ENCODE measurements around the gene PBXIP1. TPM values are rescaled to one million over a fixed set of nuclear protein-coding genes. Genes with fewer than 3 reads are reported as not detected.
"Not testable (repeated sequence)": the region's sequence is repeated elsewhere in the genome, so short reads cannot be mapped to it uniquely, and the experiment has no call there.

The PBXIP1 gene
- total RNA-seq, 1 donor from 2014 or later, result 69.1 TPM

- no peaks in the 10 kb centered on the region for H3K27me3 Mint-ChIP-seq
- H3K27ac Mint-ChIP-seq, result no peak overlapping the region
- DNase-seq (ENCODE audit: low spot score, unreplicated experiment), result no peak
- no peak for TF ChIP-seq CTCF (IDR thresholded peaks at IDR 0.05; ENCODE audit: unreplicated experiment)
- peaks cover 10% of the 10 kb centered on the region for H3K36me3 Mint-ChIP-seq (ENCODE audit: insufficient read depth)
- no peak overlapping the region for H3K4me3 Mint-ChIP-seq (ENCODE audit: low read depth)
- no peaks in the 10 kb centered on the region for H3K4me1 Mint-ChIP-seq (ENCODE audit: low read depth)
- no peaks in the 10 kb centered on the region for H3K9me3 Mint-ChIP-seq (ENCODE audit: low read depth)
These were observed 34.4 kb upstream of the PBXIP1 start for GRCh38 chr1:154990276-154990675.

GRCh38 chr1:154989195-154989860, 33.4 kb upstream of the PBXIP1 start:
- Mint-ChIP-seq H3K4me3 (ENCODE audit: low read depth) (no peak overlapping the region), H3K4me1 (ENCODE audit: low read depth) (peaks cover under 1% of the 10 kb centered on the region), H3K27me3 (no peaks in the 10 kb centered on the region), H3K9me3 (ENCODE audit: low read depth) (no peaks in the 10 kb centered on the region), H3K36me3 (ENCODE audit: insufficient read depth) (peaks cover 10% of the 10 kb centered on the region), H3K27ac (no peak overlapping the region)
- TF ChIP-seq CTCF (IDR thresholded peaks at IDR 0.05; ENCODE audit: unreplicated experiment), result no peak
- no peak for DNase-seq (ENCODE audit: low spot score, unreplicated experiment)

- no peaks in the 10 kb centered on the region for H3K27me3 Mint-ChIP-seq
- H3K27ac Mint-ChIP-seq, result no peak overlapping the region
- peaks cover 10% of the 10 kb centered on the region for H3K36me3 Mint-ChIP-seq (ENCODE audit: insufficient read depth)
- H3K4me1 Mint-ChIP-seq (ENCODE audit: low read depth), result peaks cover 6% of the 10 kb centered on the region
- H3K9me3 Mint-ChIP-seq (ENCODE audit: low read depth), result no peaks in the 10 kb centered on the region
- no peak for TF ChIP-seq CTCF (IDR thresholded peaks at IDR 0.05; ENCODE audit: unreplicated experiment)
- no peak overlapping the region for H3K4me3 Mint-ChIP-seq (ENCODE audit: low read depth)
- DNase-seq (ENCODE audit: low spot score, unreplicated experiment), result no peak
These were observed 32.4 kb upstream of the PBXIP1 start for GRCh38 chr1:154988058-154988954.

GRCh38 chr1:154987326-154987725, 31.4 kb upstream of the PBXIP1 start:
- no peak overlapping the region for H3K27ac Mint-ChIP-seq
- no peak overlapping the region for H3K4me3 Mint-ChIP-seq (ENCODE audit: low read depth)
- no peak for DNase-seq (ENCODE audit: low spot score, unreplicated experiment)
- no peaks in the 10 kb centered on the region for H3K9me3 Mint-ChIP-seq (ENCODE audit: low read depth)
- no peaks in the 10 kb centered on the region for H3K27me3 Mint-ChIP-seq
- no peak for TF ChIP-seq CTCF (IDR thresholded peaks at IDR 0.05; ENCODE audit: unreplicated experiment)
- peaks cover 7% of the 10 kb centered on the region for H3K4me1 Mint-ChIP-seq (ENCODE audit: low read depth)
- peaks cover 10% of the 10 kb centered on the region for H3K36me3 Mint-ChIP-seq (ENCODE audit: insufficient read depth)

GRCh38 chr1:154986736-154987135, 30.8 kb upstream of the PBXIP1 start:
- not testable (repeated sequence) for H3K9me3 Mint-ChIP-seq (ENCODE audit: low read depth); H3K27ac Mint-ChIP-seq; H3K27me3 Mint-ChIP-seq; H3K4me3 Mint-ChIP-seq (ENCODE audit: low read depth); H3K36me3 Mint-ChIP-seq (ENCODE audit: insufficient read depth); H3K4me1 Mint-ChIP-seq (ENCODE audit: low read depth); DNase-seq (ENCODE audit: low spot score, unreplicated experiment)
